Prostate gland (tissue), 2 donors: Measurements from ENCODE around the gene CLPTM1L. TPM values are rescaled to one million over a fixed set of nuclear protein-coding genes. Genes with fewer than 3 reads are reported as not detected.

ENCODE experiments used
- DNase-seq: peaks from one replicate; pipeline ENCODE4 v3.0.0-alpha.2; 2019; ENCODE audit warnings: low spot score
- H3K27ac ChIP-seq, 2 donors: fragments of 200-600 bp; sonication (generic); 2 replicates each; pipeline ENCODE4 v1.5.1; 2017 to 2019
- H3K27me3 ChIP-seq: fragments of 200-600 bp; sonication (generic); replicated peaks from 2 replicates; pipeline ENCODE4 v1.5.1; 2019; ENCODE audit not compliant: insufficient read depth
- H3K36me3 ChIP-seq, 2 donors: fragments of 200-600 bp; sonication (generic); 1 replicate in 1 of 2; 2 replicates in 1 of 2; pipeline versions ENCODE4 v1.5.1 to v1.8.1; 2017 to 2019
- H3K4me1 ChIP-seq: fragments of 200-600 bp; sonication (generic); replicated peaks from 2 replicates; pipeline ENCODE4 v1.5.1; 2019
- H3K4me3 ChIP-seq, 2 donors: fragments of 200-600 bp; sonication (generic); 2 replicates each; pipeline ENCODE4 v1.5.1; 2017 to 2019
- H3K9me3 ChIP-seq: fragments of 200-600 bp; sonication (generic); 2 replicates; pipeline ENCODE4 v1.5.1; 2017
- POLR2A ChIP-seq: fragments of 450-650 bp; IDR thresholded peaks from one replicate; pipeline ENCODE4 v1.6.1; 2016; ENCODE audit warnings: antibody characterized with exemption, mild to moderate bottlenecking
- POLR2AphosphoS5 ChIP-seq: sonication (generic); formaldehyde crosslinking; IDR thresholded peaks from one replicate; pipeline ENCODE4 v1.6.1; 2017; ENCODE audit warnings: antibody characterized with exemption
- WGBS: methylation state at CpG from one replicate; pipeline ENCODE4 v1.1.5; 2018; 5-methylcytosine and 5-hydroxymethylcytosine counted together
- intact Hi-C: fragments of 100-400 bp; cut with DNase I; formaldehyde crosslinking; loops from one replicate; pipeline ENCODE4 v1.14.2; 2022
- total RNA-seq, 2 donors: library from RNA; depleted of rRNA; stranded (reverse); fragments of >200 nt; gene quantifications; one replicate each; pipeline ENCODE4 v1.1.0, GENCODE V29; 2016
- TF ChIP-seq, protein P1 (sequence below), 4 experiments: fragments of 200-600 bp in 2 of 4; fragments of 450-650 bp in 2 of 4; sonication (generic) in 2 of 4; IDR thresholded peaks; 1 replicate in 3 of 4; 2 replicates in 1 of 4; pipeline ENCODE4 v1.5.1; 2016 to 2019; ENCODE audit warnings: antibody characterized with exemption in 4 of 4, mild to moderate bottlenecking in 2 of 4, moderate library complexity in 2 of 4

CLPTM1L gene
- total RNA-seq, 2 donors from 2014 or later: 105 to 135 TPM

DNA sequence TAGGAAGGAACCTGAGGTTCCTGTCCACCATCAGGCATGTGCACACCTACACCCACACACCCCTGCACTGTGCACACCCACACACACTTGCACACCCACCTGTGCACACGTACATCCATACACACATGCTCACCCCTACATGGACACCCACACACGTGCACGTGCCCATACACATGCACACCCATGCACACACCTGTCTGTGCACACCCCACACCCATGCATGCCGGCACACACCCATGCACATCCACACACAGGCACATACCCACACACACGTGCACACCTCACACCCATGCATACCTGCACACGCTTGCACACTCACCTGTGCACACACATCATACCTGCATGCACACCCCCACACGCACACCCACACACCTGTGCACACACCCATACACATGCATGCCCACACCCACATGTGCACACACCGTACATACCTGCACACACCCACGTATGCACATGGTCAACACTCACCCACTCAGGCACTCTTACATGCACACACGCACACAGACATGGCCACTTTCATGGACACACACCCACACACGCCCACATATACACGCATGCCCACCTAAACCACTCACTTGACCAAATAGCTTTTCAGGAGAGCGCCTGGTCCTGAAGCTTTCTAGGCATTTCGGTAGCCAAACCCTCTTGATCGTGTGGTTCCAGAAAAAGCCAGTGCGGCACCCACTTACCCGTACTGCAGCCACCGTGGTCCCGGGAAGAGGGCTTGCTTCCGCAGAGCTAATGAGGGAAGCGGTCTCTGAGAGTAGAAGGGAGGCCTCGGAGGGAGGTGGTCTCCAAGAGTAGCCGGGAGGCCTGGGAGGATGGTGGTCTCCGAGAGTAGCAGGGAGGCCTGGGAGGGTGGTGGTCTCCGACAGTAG, 36.7 kb upstream of the CLPTM1L start:
- WGBS: 89% methylated on average over 25 of the region's 25 CpGs
- intact Hi-C loops: loop anchor here (10.0 kb wide), 1 partner anchor 263 kb away; no protein-coding TSS in a partner anchor

DNA sequence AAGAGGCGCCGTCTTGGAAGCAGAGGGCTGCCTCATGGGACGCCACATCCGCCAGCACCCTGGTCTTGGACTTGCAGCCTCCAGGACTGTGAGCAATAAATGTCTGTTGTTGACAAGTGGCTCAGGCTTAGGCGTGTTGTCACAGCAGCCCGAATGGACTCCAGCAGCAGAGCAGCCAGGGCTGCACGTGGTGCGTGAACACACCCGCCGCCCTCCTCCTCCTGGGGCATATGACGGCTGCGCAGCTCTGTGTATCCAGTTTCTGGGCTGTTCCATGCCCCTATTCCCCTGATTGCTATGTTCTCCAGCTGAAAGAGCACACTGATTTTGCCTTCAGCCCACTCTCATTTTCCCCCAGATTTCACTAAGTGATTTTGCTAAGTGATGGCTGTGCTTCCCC, 36.0 kb upstream of the CLPTM1L start:
- no peak overlapping the region for H3K27ac ChIP-seq
- 50% methylated on average over 12 of the region's 12 CpGs for WGBS
- H3K36me3 ChIP-seq: no peaks in the 10 kb centered on the region
- H3K27me3 ChIP-seq: no peaks in the 10 kb centered on the region
- H3K4me3 ChIP-seq: peak overlapping the region in 1 of 2 donors; percentile 10
- TF ChIP-seq POLR2AphosphoS5 (no peak), POLR2A (no peak)
- TF ChIP-seq, protein P1, sequence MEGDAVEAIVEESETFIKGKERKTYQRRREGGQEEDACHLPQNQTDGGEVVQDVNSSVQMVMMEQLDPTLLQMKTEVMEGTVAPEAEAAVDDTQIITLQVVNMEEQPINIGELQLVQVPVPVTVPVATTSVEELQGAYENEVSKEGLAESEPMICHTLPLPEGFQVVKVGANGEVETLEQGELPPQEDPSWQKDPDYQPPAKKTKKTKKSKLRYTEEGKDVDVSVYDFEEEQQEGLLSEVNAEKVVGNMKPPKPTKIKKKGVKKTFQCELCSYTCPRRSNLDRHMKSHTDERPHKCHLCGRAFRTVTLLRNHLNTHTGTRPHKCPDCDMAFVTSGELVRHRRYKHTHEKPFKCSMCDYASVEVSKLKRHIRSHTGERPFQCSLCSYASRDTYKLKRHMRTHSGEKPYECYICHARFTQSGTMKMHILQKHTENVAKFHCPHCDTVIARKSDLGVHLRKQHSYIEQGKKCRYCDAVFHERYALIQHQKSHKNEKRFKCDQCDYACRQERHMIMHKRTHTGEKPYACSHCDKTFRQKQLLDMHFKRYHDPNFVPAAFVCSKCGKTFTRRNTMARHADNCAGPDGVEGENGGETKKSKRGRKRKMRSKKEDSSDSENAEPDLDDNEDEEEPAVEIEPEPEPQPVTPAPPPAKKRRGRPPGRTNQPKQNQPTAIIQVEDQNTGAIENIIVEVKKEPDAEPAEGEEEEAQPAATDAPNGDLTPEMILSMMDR (IDR thresholded peaks at IDR 0.05): no peak
- DNase-seq: peak; percentile 27
- H3K9me3 ChIP-seq: no peaks in the 10 kb centered on the region
- intact Hi-C loops: loop anchor here (10.0 kb wide), 1 partner anchor 264 kb away; no protein-coding TSS in a partner anchor
- peaks cover 6% of the 10 kb centered on the region for H3K4me1 ChIP-seq

More for the DNA sequence above, 36.7 kb upstream of the CLPTM1L start:
- Histone ChIP-seq H3K27me3 (no peaks in the 10 kb centered on the region), H3K4me3 (no peak overlapping the region), H3K9me3 (no peaks in the 10 kb centered on the region), H3K27ac (no peak overlapping the region), H3K36me3 (no peaks in the 10 kb centered on the region), H3K4me1 (peaks cover 7% of the 10 kb centered on the region)
- DNase-seq: no peak
- no peak for TF ChIP-seq POLR2A
- TF ChIP-seq, protein P1 (IDR thresholded peaks at IDR 0.05): no peak

DNA sequence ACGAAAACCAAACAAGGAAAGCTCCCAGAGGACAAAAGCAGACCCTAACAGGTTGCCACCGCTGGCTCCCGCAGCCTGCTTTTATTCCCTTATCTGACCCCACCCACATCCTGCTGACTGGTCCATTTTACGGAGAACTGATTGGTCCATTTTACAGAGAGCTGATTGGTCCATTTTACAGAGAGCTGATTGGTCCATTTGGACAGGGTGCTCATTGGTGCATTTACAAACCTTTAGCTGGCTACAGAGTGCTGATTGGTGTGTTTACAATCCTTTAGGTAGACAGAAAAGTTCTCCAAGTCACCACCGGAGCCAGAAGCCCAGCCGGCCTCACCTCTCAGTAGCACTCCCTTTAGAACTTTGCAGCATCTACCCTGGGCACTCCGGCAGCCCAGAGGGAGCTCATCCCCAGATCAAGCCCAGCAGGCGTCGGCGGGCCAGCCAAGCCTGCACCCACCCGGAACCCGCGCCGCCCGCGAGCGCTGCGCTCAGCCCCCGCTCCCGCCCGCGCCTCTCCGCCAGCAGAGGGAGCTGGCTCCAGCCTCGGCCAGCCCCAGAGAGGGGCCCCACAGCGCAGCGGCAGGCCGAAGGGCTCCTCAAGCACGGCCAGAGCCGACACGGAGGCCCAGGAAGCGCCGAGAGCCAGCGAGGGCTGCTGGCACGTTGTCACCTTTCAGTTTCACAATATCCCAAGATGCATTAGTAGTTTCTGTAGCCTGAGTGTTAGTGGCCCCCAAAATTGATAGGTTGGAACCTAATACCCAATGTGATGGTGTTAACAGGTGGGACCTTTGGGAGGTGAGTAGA, 35.3 kb upstream of the CLPTM1L start:
- H3K4me1 ChIP-seq: peaks cover 6% of the 10 kb centered on the region
- no peaks in the 10 kb centered on the region for H3K36me3 ChIP-seq
- no peak overlapping the region for H3K27ac ChIP-seq
- WGBS: 32% methylated on average over 33 of the region's 34 CpGs
- TF ChIP-seq POLR2A (no peak), POLR2AphosphoS5 (no peak)
- TF ChIP-seq, protein P1 (IDR thresholded peaks at IDR 0.05): peak; percentile 16 to 84 (median 64)
- DNase-seq: peak; percentile 15
- intact Hi-C loops: loop anchor here (10.0 kb wide), 1 partner anchor 265 kb away; no protein-coding TSS in a partner anchor
- H3K27me3 ChIP-seq: no peaks in the 10 kb centered on the region
- H3K4me3 ChIP-seq: peak overlapping the region in 1 of 2 donors; percentile 10
- no peaks in the 10 kb centered on the region for H3K9me3 ChIP-seq

DNA sequence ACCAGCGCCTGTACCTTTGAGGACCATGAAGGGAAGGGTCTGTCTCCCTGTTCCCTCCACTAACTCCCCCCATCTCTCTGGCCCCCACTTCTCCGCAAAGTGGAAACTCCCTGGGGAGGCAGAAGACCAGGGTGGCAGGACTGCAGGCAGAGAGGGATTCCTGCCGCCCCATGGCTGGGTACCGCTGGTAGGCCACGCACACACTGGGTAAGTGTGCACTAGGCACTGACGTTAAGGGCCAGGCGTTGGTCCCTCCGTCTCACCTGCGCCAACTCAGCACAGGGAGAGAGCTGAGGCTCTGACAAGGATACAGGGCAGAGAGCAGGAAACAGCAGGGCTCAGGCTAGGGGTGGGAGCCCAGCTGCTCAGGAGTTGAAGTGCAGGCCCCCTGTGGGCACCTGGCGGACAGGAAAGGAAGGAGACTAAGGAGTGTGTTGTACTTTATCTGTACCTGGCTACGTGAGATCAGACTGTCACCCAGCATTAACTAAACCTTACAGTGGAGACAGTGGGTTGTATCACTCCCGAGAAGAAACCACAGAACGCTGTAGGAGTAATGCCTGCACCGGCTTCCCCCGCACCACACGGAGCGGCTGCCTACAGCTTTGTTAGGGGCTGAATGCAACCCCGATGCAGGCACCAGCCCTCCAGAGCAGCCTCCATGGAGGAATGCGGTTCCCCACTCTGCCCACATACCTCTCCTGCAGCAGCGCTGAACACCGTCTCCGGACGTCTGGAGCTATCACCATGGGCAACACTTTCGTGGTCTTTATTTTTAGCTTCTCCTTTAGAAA, 34.2 kb upstream of the CLPTM1L start:
- intact Hi-C loops: no loop called here
- TF ChIP-seq POLR2A (no peak), POLR2AphosphoS5 (no peak)
- TF ChIP-seq, protein P1 (IDR thresholded peaks at IDR 0.05): no peak
- no peaks in the 10 kb centered on the region for H3K9me3 ChIP-seq
- WGBS: 94% methylated on average over 24 of the region's 24 CpGs
- peaks cover 6% of the 10 kb centered on the region for H3K4me1 ChIP-seq
- H3K36me3 ChIP-seq: no peaks in the 10 kb centered on the region
- no peaks in the 10 kb centered on the region for H3K27me3 ChIP-seq
- no peak overlapping the region for H3K27ac ChIP-seq
- no peak overlapping the region for H3K4me3 ChIP-seq
- DNase-seq: no peak
